ENCODE results near the gene IL9R.

DNA sequence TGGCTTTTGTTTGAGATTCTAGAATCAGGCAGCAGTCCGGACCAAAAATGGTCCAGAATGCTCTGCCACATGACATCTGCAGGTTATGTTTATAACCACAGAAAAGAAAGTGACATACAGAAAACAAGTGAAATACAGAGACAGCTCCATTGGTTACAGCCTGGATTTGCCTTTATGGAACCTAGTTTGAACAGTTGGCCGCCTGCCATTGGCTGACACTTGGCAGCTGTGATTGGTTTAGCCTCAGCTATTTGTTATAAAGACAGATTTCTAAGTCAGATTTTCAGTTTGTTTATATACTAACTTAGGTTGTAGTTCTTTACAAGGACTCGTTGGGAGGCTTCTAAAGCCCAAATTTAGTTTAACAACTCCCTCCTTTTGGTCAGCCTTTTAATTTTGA is 40.8 kb upstream of the IL9R start:
- no peak for TF ChIP-seq MTA3 (IDR thresholded peaks at IDR 0.05; ENCODE audit: borderline replicate concordance, low read length)
- TF ChIP-seq TAF1 (IDR thresholded peaks at IDR 0.05; ENCODE audit: borderline replicate concordance, low read depth, low read length): no peak
- TF ChIP-seq, protein P1, sequence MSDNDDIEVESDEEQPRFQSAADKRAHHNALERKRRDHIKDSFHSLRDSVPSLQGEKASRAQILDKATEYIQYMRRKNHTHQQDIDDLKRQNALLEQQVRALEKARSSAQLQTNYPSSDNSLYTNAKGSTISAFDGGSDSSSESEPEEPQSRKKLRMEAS (IDR thresholded peaks at IDR 0.05; ENCODE audit: low read depth, low read length): no peak
- TF ChIP-seq SRF (IDR thresholded peaks at IDR 0.05; ENCODE audit: low read depth in 2 of 2, low read length in 2 of 2): no peak
- TF ChIP-seq CTCF (IDR thresholded peaks at IDR 0.05 in 2 of 3, conservative IDR thresholded peaks at IDR 0.05 in 1 of 3; ENCODE audit: control insufficient read depth in 2 of 3, extremely low read depth in 1 of 3, insufficient read depth in 1 of 3, low read depth in 3 of 3, low read length in 3 of 3): no peak
- no peak for TF ChIP-seq POLR2A (IDR thresholded peaks at IDR 0.05; ENCODE audit: low read depth, low read length)
- no peak for TF ChIP-seq HCFC1 (IDR thresholded peaks at IDR 0.05; ENCODE audit: low read length)
- no peak for TF ChIP-seq SP1 (IDR thresholded peaks at IDR 0.05; ENCODE audit: low read depth, low read length)
- no peak for TF ChIP-seq NRF1 (conservative IDR thresholded peaks at IDR 0.05; ENCODE audit: low read depth, low read length)
- no peak for TF ChIP-seq ZNF274 (IDR thresholded peaks at IDR 0.05; ENCODE audit: insufficient read depth, insufficient read length)
- no peak for TF ChIP-seq EZH2 (IDR thresholded peaks at IDR 0.05; ENCODE audit: borderline replicate concordance, control insufficient read depth, low read depth, low read length)
- TF ChIP-seq POLR2AphosphoS5 (IDR thresholded peaks at IDR 0.05; ENCODE audit: low read length): no peak
- TF ChIP-seq E2F4 (IDR thresholded peaks at IDR 0.05; ENCODE audit: low read depth, low read length): no peak
- TF ChIP-seq TCF12 (IDR thresholded peaks at IDR 0.05; ENCODE audit: low read depth, low read length): no peak

All from GM12878 (cell line).